Fibroblast of villous mesenchyme (primary cell): ENCODE results near the gene DAB2. TPM values are rescaled to one million over a fixed set of nuclear protein-coding genes. Genes with fewer than 3 reads are reported as not detected.

ENCODE experiments used
- DNase-seq: peaks from one replicate; pipeline ENCODE4 v3.0.0-alpha.2; 2010; ENCODE audit warnings: low read depth
- H3K4me3 ChIP-seq: 2 replicates; pipeline ENCODE4 v1.5.1; 2011; ENCODE audit warnings: low read depth, mild to moderate bottlenecking, low read length
- total RNA-seq: library from RNA; depleted of rRNA; stranded (reverse); fragments of >200 nt; gene quantifications from 2 replicates; pipeline ENCODE4 v1.2.3, GENCODE V29; 2012
- TF ChIP-seq, protein P1 (sequence below): IDR thresholded peaks from 2 replicates; pipeline ENCODE4 v1.5.1; 2012; ENCODE audit warnings: low read depth, mild to moderate bottlenecking, low read length; ENCODE audit not compliant: insufficient read depth

Gene DAB2
- total RNA-seq, 1 donor = 332 TPM

DNA sequence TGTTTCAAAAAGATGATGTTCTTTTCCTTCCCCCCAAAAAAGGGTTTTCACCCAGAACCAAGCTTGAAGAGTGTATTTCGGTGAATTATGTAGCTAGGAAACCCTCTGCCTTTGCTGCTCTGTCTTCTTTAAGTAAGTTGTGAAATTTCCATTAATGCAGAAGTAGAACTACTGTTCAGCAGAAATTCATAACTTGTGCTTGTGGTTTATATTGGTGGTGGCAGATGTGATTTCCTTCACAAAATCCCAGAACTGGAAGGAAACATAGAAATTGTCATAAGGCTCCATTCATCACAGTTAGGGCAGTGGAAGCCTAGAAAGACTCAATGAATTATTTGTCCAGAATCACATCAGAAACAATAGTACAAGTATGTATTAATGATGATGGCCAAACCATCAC lies 42.1 kb upstream of the DAB2 start:
- DNase-seq = no peak
- TF ChIP-seq, protein P1, sequence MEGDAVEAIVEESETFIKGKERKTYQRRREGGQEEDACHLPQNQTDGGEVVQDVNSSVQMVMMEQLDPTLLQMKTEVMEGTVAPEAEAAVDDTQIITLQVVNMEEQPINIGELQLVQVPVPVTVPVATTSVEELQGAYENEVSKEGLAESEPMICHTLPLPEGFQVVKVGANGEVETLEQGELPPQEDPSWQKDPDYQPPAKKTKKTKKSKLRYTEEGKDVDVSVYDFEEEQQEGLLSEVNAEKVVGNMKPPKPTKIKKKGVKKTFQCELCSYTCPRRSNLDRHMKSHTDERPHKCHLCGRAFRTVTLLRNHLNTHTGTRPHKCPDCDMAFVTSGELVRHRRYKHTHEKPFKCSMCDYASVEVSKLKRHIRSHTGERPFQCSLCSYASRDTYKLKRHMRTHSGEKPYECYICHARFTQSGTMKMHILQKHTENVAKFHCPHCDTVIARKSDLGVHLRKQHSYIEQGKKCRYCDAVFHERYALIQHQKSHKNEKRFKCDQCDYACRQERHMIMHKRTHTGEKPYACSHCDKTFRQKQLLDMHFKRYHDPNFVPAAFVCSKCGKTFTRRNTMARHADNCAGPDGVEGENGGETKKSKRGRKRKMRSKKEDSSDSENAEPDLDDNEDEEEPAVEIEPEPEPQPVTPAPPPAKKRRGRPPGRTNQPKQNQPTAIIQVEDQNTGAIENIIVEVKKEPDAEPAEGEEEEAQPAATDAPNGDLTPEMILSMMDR = no peak
- H3K4me3 ChIP-seq = no peak overlapping the region

DNA sequence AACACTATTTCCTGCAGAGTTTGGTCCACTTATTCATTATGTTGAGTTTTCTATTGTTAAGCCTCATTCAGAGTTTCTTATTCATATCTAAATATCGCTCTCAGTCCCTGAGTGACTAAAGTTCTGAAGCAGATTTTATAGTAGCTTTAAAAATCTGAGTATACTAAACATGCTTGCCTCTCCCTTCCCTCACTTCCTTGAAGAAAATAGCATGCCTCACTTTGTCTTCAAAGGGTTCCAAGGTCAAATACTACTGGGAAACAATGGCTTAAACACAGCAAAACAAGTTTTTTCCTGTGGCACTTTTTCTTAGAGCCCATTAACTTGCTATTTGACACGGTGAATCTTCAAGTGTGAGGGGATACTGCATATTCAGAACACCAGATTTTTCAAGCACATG lies 41.1 kb upstream of the DAB2 start:
- no peak for DNase-seq
- TF ChIP-seq, protein P1 = no peak
- no peak overlapping the region for H3K4me3 ChIP-seq

DNA sequence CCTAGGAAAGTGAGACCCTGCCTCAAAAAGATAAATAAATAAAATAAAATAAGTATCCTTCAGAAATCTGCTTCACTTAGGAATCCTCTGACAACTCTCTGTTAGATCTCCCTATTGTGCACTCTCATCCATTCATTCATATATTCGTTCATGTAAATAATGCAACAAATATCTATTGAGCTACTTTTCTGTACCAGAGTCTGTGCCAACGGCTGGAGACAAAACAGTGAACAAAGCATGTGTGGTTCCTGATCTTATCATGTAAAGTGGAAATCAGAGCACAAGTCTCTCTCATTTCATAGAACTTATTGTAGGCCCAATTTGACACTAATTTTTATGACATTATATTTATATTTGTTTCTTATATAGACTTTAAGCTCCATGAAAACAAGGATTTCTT lies 40.3 kb upstream of the DAB2 start:
- TF ChIP-seq, protein P1 = no peak
- DNase-seq = no peak
- H3K4me3 ChIP-seq = no peak overlapping the region

DNA sequence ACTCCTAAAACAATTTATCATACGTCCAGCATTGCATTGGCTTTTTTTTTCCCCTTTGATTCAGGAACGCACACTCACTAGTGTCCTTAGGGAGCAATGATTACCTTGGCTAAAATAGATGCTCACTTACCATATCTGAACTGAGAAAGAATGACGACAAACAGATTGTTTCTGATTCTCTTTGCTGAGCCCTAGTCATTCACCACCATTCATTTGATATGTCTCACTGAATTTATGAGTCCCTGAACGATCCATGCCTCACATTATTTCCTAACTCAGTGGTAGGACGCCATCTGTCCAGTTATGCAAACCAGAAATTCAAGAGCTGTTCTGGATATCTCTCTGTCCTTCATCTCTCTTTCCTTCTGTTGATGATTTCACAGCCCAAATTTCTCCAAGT lies 39.3 kb upstream of the DAB2 start:
- DNase-seq = no peak
- H3K4me3 ChIP-seq = no peak overlapping the region
- TF ChIP-seq, protein P1 = no peak

DNA sequence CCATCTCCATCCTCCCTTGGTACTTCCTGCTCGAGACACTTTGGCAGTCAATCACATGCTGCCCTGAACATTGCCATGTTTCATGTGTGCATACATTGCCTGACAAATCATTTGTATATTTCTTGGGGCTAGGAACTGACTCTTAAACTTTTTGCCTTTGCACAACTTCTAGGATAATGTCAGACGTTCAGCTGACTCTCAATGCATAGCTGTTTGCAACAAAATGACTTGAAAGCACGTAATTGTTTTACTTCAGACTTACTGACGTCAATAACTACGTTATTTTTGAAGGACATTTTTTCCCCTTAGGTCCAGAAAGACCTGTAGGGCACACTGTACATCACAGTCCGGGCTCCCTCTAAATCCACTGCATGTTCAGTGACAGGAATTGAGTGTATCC lies 37.4 kb upstream of the DAB2 start:
- TF ChIP-seq, protein P1 = no peak
- no peak for DNase-seq
- no peak overlapping the region for H3K4me3 ChIP-seq

DNA sequence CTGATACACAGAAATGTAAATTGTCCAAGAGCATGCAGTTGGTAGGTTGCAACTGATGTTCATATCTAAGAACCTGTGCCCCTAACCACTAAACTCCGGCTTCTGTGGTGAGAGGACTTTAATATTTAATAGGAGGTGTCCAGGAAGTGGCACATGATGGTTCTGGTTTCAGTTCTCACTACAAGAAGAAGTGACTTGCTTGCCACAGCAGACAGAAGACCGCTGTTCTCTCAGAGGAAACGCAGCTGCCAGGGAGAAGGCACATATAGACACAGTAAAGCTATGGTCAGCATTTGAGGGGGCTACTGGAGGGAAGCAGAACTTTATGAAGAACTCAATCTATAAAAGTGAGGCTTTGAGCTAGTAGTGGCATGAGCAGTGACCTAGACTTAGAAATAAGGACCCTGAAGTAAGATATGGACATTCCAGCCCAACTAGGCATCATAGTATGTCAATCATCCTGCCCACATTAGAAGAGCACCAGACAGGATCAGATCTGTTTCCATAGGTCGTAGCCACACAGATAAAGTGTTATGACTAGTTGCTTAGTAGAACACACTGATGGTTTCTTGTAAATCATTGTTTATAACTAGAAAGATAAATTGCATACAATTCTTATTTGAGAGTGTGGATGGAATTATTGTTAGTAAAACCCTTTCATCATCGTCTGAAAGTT lies 36.4 kb upstream of the DAB2 start:
- no peak overlapping the region for H3K4me3 ChIP-seq
- TF ChIP-seq, protein P1 = no peak
- DNase-seq = peak; percentile 43

DNA sequence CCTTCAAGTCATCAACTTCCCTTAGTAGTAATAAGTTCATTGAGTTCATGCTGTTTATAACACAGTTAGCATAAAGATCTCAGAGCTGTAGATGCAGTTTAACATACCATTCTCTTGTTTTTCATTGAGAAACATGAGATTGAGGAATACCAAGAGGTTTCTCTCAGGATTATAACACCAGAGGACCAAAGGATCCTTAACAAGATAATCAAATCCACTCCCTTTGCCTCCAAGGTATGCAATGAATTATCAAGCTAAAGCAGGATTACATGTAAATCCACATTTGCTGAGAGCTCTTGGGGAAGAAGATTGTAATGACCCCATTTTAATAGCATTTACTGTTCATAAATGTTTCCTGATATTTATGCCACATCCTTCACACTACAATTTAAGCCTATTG lies 35.1 kb upstream of the DAB2 start:
- no peak for DNase-seq
- TF ChIP-seq, protein P1 = no peak
- H3K4me3 ChIP-seq = no peak overlapping the region
